Ectodermal cell (in vitro differentiated cells): ENCODE results near the gene CEP128. TPM values are rescaled to one million over a fixed set of nuclear protein-coding genes. Genes with fewer than 3 reads are reported as not detected.
A peak's percentile ranks its signal among the peaks of the same experiment; 100 is the strongest.

Experiments used
- H3K27ac ChIP-seq: 2 replicates; pipeline ENCODE4 v1.7.0; 2013; ENCODE audit warnings: mild to moderate bottlenecking, low read depth, low read length; ENCODE audit not compliant: insufficient read depth, poor library complexity, severe bottlenecking
- H3K27me3 ChIP-seq: 2 replicates; pipeline ENCODE4 v1.7.0; 2013; ENCODE audit warnings: mild to moderate bottlenecking, low read length; ENCODE audit not compliant: insufficient read depth, control insufficient read depth, poor library complexity, severe bottlenecking
- H3K36me3 ChIP-seq: one replicate; pipeline ENCODE4 v1.7.0; 2013; ENCODE audit warnings: low read length; ENCODE audit not compliant: control insufficient read depth, insufficient read depth
- H3K4me1 ChIP-seq: one replicate; pipeline ENCODE4 v1.7.0; 2013; ENCODE audit warnings: low read length; ENCODE audit not compliant: control insufficient read depth, insufficient read depth
- H3K4me3 ChIP-seq: 2 replicates; pipeline ENCODE4 v1.7.0; 2013; ENCODE audit warnings: low read depth, low read length, control low read depth; ENCODE audit not compliant: insufficient read depth
- H3K9me3 ChIP-seq: 2 replicates; pipeline ENCODE4 v1.7.0; 2013; ENCODE audit warnings: mild to moderate bottlenecking, low read length, moderate library complexity; ENCODE audit not compliant: control insufficient read depth
- WGBS, 2 experiments: methylation state at CpG; one replicate each; pipeline ENCODE4 v1.1.7; 2013; ENCODE audit warnings: missing lambda C conversion rate in 2 of 2; 5-methylcytosine and 5-hydroxymethylcytosine counted together
- polyA plus RNA-seq, 4 experiments: library from polyadenylated mRNA; stranded (reverse); fragments of 50-300 nt; gene quantifications; one replicate each; pipeline ENCODE4 v1.2.3, GENCODE V29; 2013

CEP128 gene
- polyA plus RNA-seq (2013, experiment 1 of 4): 8.7 TPM
- polyA plus RNA-seq (2013, experiment 2 of 4): 10.4 TPM
- 8.7 TPM for polyA plus RNA-seq (2013, experiment 3 of 4)
- polyA plus RNA-seq (2013, experiment 4 of 4): 6.7 TPM

GRCh38 chr14:80941241-80942185 is at the start of gene CEP128:
Gene CEP128 (minus strand): TSS chr14:80941738.
- 1 to 2% methylated on average over 39 to 40 of the region's 40 CpGs for WGBS, 2 experiments
- no peaks in the 10 kb centered on the region for H3K9me3 ChIP-seq
- H3K27ac ChIP-seq: no peak within 1 kb of the TSS
- peak within 1 kb of the TSS; percentile 97 for H3K4me3 ChIP-seq
- no peaks in the 10 kb centered on the region for H3K4me1 ChIP-seq
- H3K36me3 ChIP-seq: no peaks in the 10 kb centered on the region
- H3K27me3 ChIP-seq: no peaks in the 10 kb centered on the region

- no peaks in the 10 kb centered on the region for H3K4me1 ChIP-seq
- no peak overlapping the region for H3K27ac ChIP-seq
- H3K9me3 ChIP-seq: no peaks in the 10 kb centered on the region
- no peaks in the 10 kb centered on the region for H3K27me3 ChIP-seq
- H3K4me3 ChIP-seq: no peak overlapping the region
- no peaks in the 10 kb centered on the region for H3K36me3 ChIP-seq
- 78 to 81% methylated on average over 5 to 6 of the region's 6 CpGs for WGBS, 2 experiments
These were observed 47.3 kb upstream of the CEP128 start for GRCh38 chr14:80988735-80989429.

GRCh38 chr14:80988192-80988591 is 46.7 kb upstream of the CEP128 start:
- Histone ChIP-seq H3K27ac (no peak overlapping the region), H3K4me1 (no peaks in the 10 kb centered on the region), H3K9me3 (no peaks in the 10 kb centered on the region), H3K36me3 (no peaks in the 10 kb centered on the region), H3K27me3 (no peaks in the 10 kb centered on the region), H3K4me3 (no peak overlapping the region)
- WGBS, 2 experiments: 84% methylated on average over 1 of the region's 1 CpG

- H3K36me3 ChIP-seq: no peaks in the 10 kb centered on the region
- no peaks in the 10 kb centered on the region for H3K27me3 ChIP-seq
- no peaks in the 10 kb centered on the region for H3K4me1 ChIP-seq
- no peak overlapping the region for H3K27ac ChIP-seq
- H3K4me3 ChIP-seq: no peak overlapping the region
- WGBS, 2 experiments: 39 to 41% methylated on average over 5 to 6 of the region's 6 CpGs
- no peaks in the 10 kb centered on the region for H3K9me3 ChIP-seq
These were observed 45.9 kb upstream of the CEP128 start for GRCh38 chr14:80987235-80988032.

- Histone ChIP-seq H3K9me3 (no peaks in the 10 kb centered on the region), H3K4me1 (no peaks in the 10 kb centered on the region), H3K36me3 (no peaks in the 10 kb centered on the region), H3K4me3 (no peak overlapping the region), H3K27ac (no peak overlapping the region), H3K27me3 (no peaks in the 10 kb centered on the region)
- 88 to 94% methylated on average over 1 to 2 of the region's 2 CpGs for WGBS, 2 experiments
These were observed 41.2 kb upstream of the CEP128 start for GRCh38 chr14:80982711-80983110.

- H3K27ac ChIP-seq: no peak overlapping the region
These were observed 40.1 kb upstream of the CEP128 start for GRCh38 chr14:80981673-80982072.

GRCh38 chr14:80981156-80981555 is 39.6 kb upstream of the CEP128 start:
- 86 to 90% methylated on average over 3 of the region's 3 CpGs for WGBS, 2 experiments
- Histone ChIP-seq H3K27me3 (no peaks in the 10 kb centered on the region), H3K4me1 (no peaks in the 10 kb centered on the region), H3K4me3 (no peak overlapping the region), H3K36me3 (no peaks in the 10 kb centered on the region), H3K9me3 (no peaks in the 10 kb centered on the region), H3K27ac (no peak overlapping the region)

More at GRCh38 chr14:80981673-80982072, 40.1 kb upstream of the CEP128 start:
- Histone ChIP-seq H3K4me1 (no peaks in the 10 kb centered on the region), H3K36me3 (no peaks in the 10 kb centered on the region), H3K4me3 (no peak overlapping the region), H3K27me3 (no peaks in the 10 kb centered on the region), H3K9me3 (no peaks in the 10 kb centered on the region)
- 92 to 96% methylated on average over 7 of the region's 7 CpGs for WGBS, 2 experiments

- H3K27me3 ChIP-seq: no peaks in the 10 kb centered on the region
- H3K4me1 ChIP-seq: no peaks in the 10 kb centered on the region
- H3K36me3 ChIP-seq: no peaks in the 10 kb centered on the region
- WGBS, 2 experiments: 89 to 92% methylated on average over 2 of the region's 2 CpGs
- no peak overlapping the region for H3K27ac ChIP-seq
- no peaks in the 10 kb centered on the region for H3K9me3 ChIP-seq
- no peak overlapping the region for H3K4me3 ChIP-seq
These were observed 38.4 kb upstream of the CEP128 start for GRCh38 chr14:80979951-80980350.

GRCh38 chr14:80978403-80978802 is 36.9 kb upstream of the CEP128 start:
- 89 to 91% methylated on average over 2 of the region's 2 CpGs for WGBS, 2 experiments
- Histone ChIP-seq H3K4me1 (no peaks in the 10 kb centered on the region), H3K27me3 (no peaks in the 10 kb centered on the region), H3K36me3 (no peaks in the 10 kb centered on the region), H3K4me3 (no peak overlapping the region), H3K27ac (no peak overlapping the region), H3K9me3 (no peaks in the 10 kb centered on the region)
